ENCODE results near the gene C9orf78.

The C9orf78 gene

GRCh38 chr9:129839324-129840023 is 4.4 kb upstream of the C9orf78 start:
- DNase-seq: no peak

- DNase-seq: no peak
Observed at GRCh38 chr9:129838707-129839259, 3.7 kb upstream of the C9orf78 start.

- DNase-seq: peak; percentile 26
Observed at GRCh38 chr9:129836311-129837007, 1.4 kb upstream of the C9orf78 start.

- no peak for DNase-seq
Observed at GRCh38 chr9:129835860-129836223, 767 bp upstream of the C9orf78 start.

GRCh38 chr9:129834489-129835127 is 467 bp downstream of the C9orf78 start:
- peak; percentile 23 for DNase-seq

- DNase-seq: no peak
Observed at GRCh38 chr9:129832982-129833381, 2.1 kb downstream of the C9orf78 start.

- DNase-seq: no peak
Observed at GRCh38 chr9:129828969-129829368, 6.1 kb downstream of the C9orf78 start.

GRCh38 chr9:129828051-129828450 is 7.0 kb downstream of the C9orf78 start:
- DNase-seq: no peak

GRCh38 chr9:129826759-129827158 is 8.3 kb downstream of the C9orf78 start:
- no peak for DNase-seq

- DNase-seq: no peak
Observed at GRCh38 chr9:129826344-129826743, 8.7 kb downstream of the C9orf78 start.

- peak; percentile 85 for DNase-seq
Observed at GRCh38 chr9:129823935-129824601, 11.0 kb downstream of the C9orf78 start, which contains the start of gene TOR1A. TOR1A (minus strand) TSS chr9:129824136; CDS start chr9:129824085, 51 bp downstream.

GRCh38 chr9:129823542-129823934 is 11.5 kb downstream of the C9orf78 start:
- no peak for DNase-seq

GRCh38 chr9:129822898-129823541 is 12.1 kb downstream of the C9orf78 start:
- DNase-seq: no peak

GRCh38 chr9:129816501-129817435 is 18.3 kb downstream of the C9orf78 start:
- no peak for DNase-seq

GRCh38 chr9:129815278-129815677 is 19.8 kb downstream of the C9orf78 start:
- no peak for DNase-seq

- DNase-seq: no peak
Observed at GRCh38 chr9:129814432-129815223, 20.4 kb downstream of the C9orf78 start.

- DNase-seq: no peak
Observed at GRCh38 chr9:129813661-129814060, 21.4 kb downstream of the C9orf78 start.

- DNase-seq: no peak
Observed at GRCh38 chr9:129812385-129812784, 22.7 kb downstream of the C9orf78 start.

- DNase-seq: no peak
Observed at GRCh38 chr9:129811967-129812363, 23.1 kb downstream of the C9orf78 start.

- DNase-seq: no peak
Observed at GRCh38 chr9:129810788-129811187, 24.3 kb downstream of the C9orf78 start.

- DNase-seq: no peak
Observed at GRCh38 chr9:129810116-129810515, 25.0 kb downstream of the C9orf78 start.
